GM12878 (cell line): ENCODE results near the gene TMEM209. TPM values are rescaled to one million over a fixed set of nuclear protein-coding genes. Genes with fewer than 3 reads are reported as not detected.

ENCODE experiments used
- ATAC-seq: fragments of 200-7000 bp; cut with Tn5 transposase; 3 replicates; pipeline ENCODE4 v1.9.1; 2020; ENCODE audit warnings: mild to moderate bottlenecking, moderate library complexity
- BruUV-seq: library from RNA; stranded (reverse); fragments of 400-500 nt; replicated peaks from 2 replicates; lab custom pipeline; 2021; lab: Mats Ljungman, UMichigan
- CTCF ChIA-PET: fragments of 300-600 bp; sonication (Branson Sonifier 250); formaldehyde crosslinking; extraction: SDS; loops from one replicate; lab custom pipeline; 2021; ENCODE audit warnings: inconsistent platforms; lab: Yijun Ruan, JAX
- POLR2A ChIA-PET: fragments of 350-600 bp; formaldehyde crosslinking; extraction: SDS; loops from one replicate; lab custom pipeline; 2021; ENCODE audit warnings: inconsistent platforms; lab: Charles Lee
- RAD21 ChIA-PET: fragments of 300-600 bp; sonication (Branson Sonifier 250); formaldehyde crosslinking; loops from one replicate; lab custom pipeline; 2023; ENCODE audit warnings: antibody characterized with exemption; ENCODE audit not compliant: unreplicated experiment; lab: Charles Lee
- SMC1A ChIA-PET: fragments of 300-600 bp; sonication (Branson Sonifier 250); formaldehyde crosslinking; loops from one replicate; lab custom pipeline; 2023; ENCODE audit not compliant: unreplicated experiment, uncharacterized antibody; lab: Charles Lee
- DNase-seq: peaks from one replicate; pipeline ENCODE4 v3.0.0-alpha.2; 2011; ENCODE audit warnings: low read depth, low spot score
- FAIRE-seq: peaks from 3 replicates; lab custom pipeline; 2011; peaks lifted over from hg19 to GRCh38; lab: Jason Lieb, UNC
- H2AFZ ChIP-seq: 2 replicates; pipeline ENCODE4 v1.6.0; 2011; ENCODE audit warnings: low read depth, low read length, control low read depth; ENCODE audit not compliant: control insufficient read depth
- H3K27ac ChIP-seq: 2 replicates; pipeline ENCODE4 v1.5.1; 2011; ENCODE audit warnings: control low read depth; ENCODE audit not compliant: control insufficient read depth, insufficient read depth
- H3K27me3 ChIP-seq, 2 experiments: replicated peaks in 1 of 2; 2 replicates each; pipeline versions ENCODE4 v1.6.0 to v1.6.1; 2011; ENCODE audit warnings: low read length in 1 of 2; ENCODE audit not compliant: control insufficient read depth in 2 of 2, insufficient read depth in 2 of 2
- H3K36me3 ChIP-seq, 2 experiments: 2 replicates each; pipeline ENCODE4 v1.5.1; 2011; ENCODE audit warnings: low read length in 1 of 2; ENCODE audit not compliant: control insufficient read depth in 2 of 2, insufficient read depth in 2 of 2
- H3K4me1 ChIP-seq: 2 replicates; pipeline ENCODE4 v1.6.1; 2011; ENCODE audit warnings: mild to moderate bottlenecking, low read length, moderate library complexity, mixed read lengths; ENCODE audit not compliant: control insufficient read depth, insufficient read depth
- H3K4me2 ChIP-seq: 2 replicates; pipeline ENCODE4 v1.6.0; 2011; ENCODE audit warnings: control low read depth; ENCODE audit not compliant: control insufficient read depth, insufficient read depth
- H3K4me3 ChIP-seq: fragments of 200-600 bp; sonication (generic); 2 replicates; pipeline ENCODE4 v1.5.1; 2016
- H3K79me2 ChIP-seq: 2 replicates; pipeline ENCODE4 v1.6.0; 2011; ENCODE audit warnings: low read length; ENCODE audit not compliant: control insufficient read depth, insufficient read depth
- H3K9ac ChIP-seq: 2 replicates; pipeline ENCODE4 v1.8.0; 2011; ENCODE audit warnings: low read length, control low read depth, mixed read lengths; ENCODE audit not compliant: control insufficient read depth, insufficient read depth
- H3K9me3 ChIP-seq: replicated peaks from 3 replicates; pipeline ENCODE4 v1.5.1; 2011; ENCODE audit warnings: mild to moderate bottlenecking, low read length; ENCODE audit not compliant: control insufficient read depth, insufficient read depth
- H4K20me1 ChIP-seq: 2 replicates; pipeline ENCODE4 v1.6.0; 2011; ENCODE audit not compliant: control insufficient read depth, insufficient read depth
- ASH2L ChIP-seq: fragments of 300-600, 200-600 bp; sonication (generic); IDR thresholded peaks from 2 replicates; pipeline ENCODE4 v1.6.1; 2017; ENCODE audit warnings: low read depth, mild to moderate bottlenecking, borderline replicate concordance
- EP300 ChIP-seq, 2 experiments: fragments of 150-350 bp in 1 of 2; IDR thresholded peaks; 2 replicates each; pipeline ENCODE4 v1.6.1; 2011 to 2012; ENCODE audit warnings: low read depth in 2 of 2, low read length in 2 of 2, borderline replicate concordance in 1 of 2, improper control_type of control experiment in 1 of 2, inconsistent platforms in 1 of 2; ENCODE audit not compliant: control insufficient read depth in 1 of 2
- HCFC1 ChIP-seq: fragments of 150-350 bp; IDR thresholded peaks from 2 replicates; pipeline ENCODE4 v1.6.1; 2014; ENCODE audit warnings: low read length
- JUND ChIP-seq: IDR thresholded peaks from 2 replicates; pipeline ENCODE4 v1.6.1; 2012; ENCODE audit warnings: low read depth, mild to moderate bottlenecking, low read length, improper control_type of control experiment, moderate library complexity
- MEF2B ChIP-seq: fragments of 450-650 bp; IDR thresholded peaks from 2 replicates; pipeline ENCODE4 v1.6.1; 2018; ENCODE audit warnings: mild to moderate bottlenecking, moderate library complexity; ENCODE audit not compliant: partially characterized antibody, poor library complexity, severe bottlenecking
- MYC ChIP-seq: IDR thresholded peaks from 2 replicates; pipeline ENCODE4 v1.6.1; 2011; ENCODE audit warnings: mild to moderate bottlenecking, low read length, moderate library complexity, inconsistent platforms; ENCODE audit not compliant: insufficient read depth, insufficient replicate concordance, insufficient read length, severe bottlenecking
- NFYB ChIP-seq: IDR thresholded peaks from 2 replicates; pipeline ENCODE4 v1.6.1; 2011; ENCODE audit warnings: low read depth, mild to moderate bottlenecking, low read length, improper control_type of control experiment, moderate library complexity; ENCODE audit not compliant: insufficient read depth
- NR2C1 ChIP-seq: fragments of 450-650 bp; IDR thresholded peaks from 2 replicates; pipeline ENCODE4 v1.6.1; 2017; ENCODE audit warnings: antibody characterized with exemption, mild to moderate bottlenecking, moderate library complexity
- POLR2AphosphoS2 ChIP-seq: IDR thresholded peaks from 2 replicates; pipeline ENCODE4 v1.6.1; 2011; ENCODE audit warnings: low read depth, mild to moderate bottlenecking, low read length, improper control_type of control experiment, moderate library complexity
- SMAD1 ChIP-seq: fragments of 450-650 bp; IDR thresholded peaks from 2 replicates; pipeline ENCODE4 v1.6.1; 2018; ENCODE audit warnings: mild to moderate bottlenecking, low read depth; ENCODE audit not compliant: partially characterized antibody
- SPI1 ChIP-seq: IDR thresholded peaks from 2 replicates; pipeline ENCODE4 v1.6.1; 2011; ENCODE audit warnings: low read depth, mild to moderate bottlenecking, low read length, moderate library complexity, borderline replicate concordance; ENCODE audit not compliant: insufficient read depth
- ZNF24 ChIP-seq: fragments of 450-650 bp; IDR thresholded peaks from 2 replicates; pipeline ENCODE4 v1.6.1; 2017; ENCODE audit warnings: antibody characterized with exemption, mild to moderate bottlenecking
- WGBS: methylation state at CpG from one replicate; pipeline ENCODE4 v1.1.6; 2016; ENCODE audit warnings: low lambda C conversion rate; ENCODE audit not compliant: insufficient replicate concordance, insufficient coverage; ENCODE audit errors: missing lambda C conversion rate; 5-methylcytosine and 5-hydroxymethylcytosine counted together
- in situ Hi-C: fragments of 300-500 bp; cut with MboI; formaldehyde crosslinking; loops from 9 replicates; pipeline ENCODE4 v1.14.3; 2018; ENCODE audit warnings: mixed read lengths
- intact Hi-C: fragments of 100-400 bp; cut with micrococcal nuclease; formaldehyde crosslinking; loops from one replicate; pipeline ENCODE4 v1.14.2; 2022; ENCODE audit not compliant: unreplicated experiment
- polyA plus RNA-seq, 11 experiments: library from polyadenylated mRNA; depleted of rRNA in 4 of 11; unstranded in 6 of 11; stranded (reverse) in 5 of 11; fragments of >200 nt; fragmentation: Nextera tagmentation in 4 of 11; fragmentation: Illumina TruSeq in 1 of 11; extraction: Ambion mirVana in 4 of 11; extraction: Trizol in 1 of 11; gene quantifications; 1 replicate in 1 of 11; 2 replicates in 10 of 11; pipeline versions ENCODE4 v1.2.1 to v1.2.3, GENCODE V29; 2011 to 2016; ENCODE audit warnings: inconsistent platforms in 2 of 11, missing spikeins in 2 of 11, low read depth in 1 of 11
- total RNA-seq, 4 experiments: library from RNA; depleted of rRNA in 3 of 4; stranded (reverse); fragments of >200 nt in 3 of 4; fragmentation: Illumina TruSeq in 1 of 4; extraction: Trizol in 1 of 4; gene quantifications; 2 replicates each; pipeline versions ENCODE4 v1.2.1 to v1.2.3, GENCODE V29; 2013 to 2021

The TMEM209 gene
- total and polyA plus RNA-seq, 10 of the 15 experiments (the other 5 are each of a cell fraction or from before 2014, with no cell fraction given): 22.1 to 41.2 (median 35.1) TPM

- Histone ChIP-seq H3K9ac (no peak overlapping the region), H3K4me1 (no peaks in the 10 kb centered on the region; the same call in 1 of the 2 replicates), H3K4me3 (no peak overlapping the region), H3K4me2 (no peak overlapping the region), H3K27ac (no peak overlapping the region), H3K79me2 (no peaks in the 10 kb centered on the region), H4K20me1 (no peaks in the 10 kb centered on the region), H3K27me3 (no peaks in the 10 kb centered on the region), H3K36me3 (peaks cover 0 to 8% of the 10 kb centered on the region in 2 experiments; a peak in 3 of 4 replicates), H3K9me3 (no peaks in the 10 kb centered on the region), H2AFZ (no peak overlapping the region)
- FAIRE-seq: no peak
- no peak for ATAC-seq
- SMC1A ChIA-PET: interaction anchor here (0.6 to 1.6 kb wide), 3 partner anchors 63 to 1429 kb away, joined by 3 read pairs; no protein-coding TSS in a partner anchor
- RAD21 ChIA-PET: no interaction called here
- in situ Hi-C loops (no loop called here), intact Hi-C loops (no loop called here)
- POLR2A ChIA-PET: interaction anchor here (0.6 kb wide), 1 partner anchor 76 kb away, joined by 3 read pairs; no protein-coding TSS in a partner anchor
- no TSS peak for BruUV-seq
- CTCF ChIA-PET: interaction anchor here (1.1 kb wide), 1 partner anchor 72 kb away, joined by 4 read pairs; no protein-coding TSS in a partner anchor
- WGBS: 94% methylated on average over 10 of the region's 10 CpGs
- no peak for DNase-seq
- no peak for TF ChIP-seq ASH2L
- no peak for TF ChIP-seq HCFC1
- no peak for TF ChIP-seq ZNF24
- TF ChIP-seq EP300 (IDR thresholded peaks at IDR 0.05; ENCODE audit: borderline replicate concordance in 1 of 2, control insufficient read depth in 1 of 2, low read depth in 2 of 2, low read length in 2 of 2): no peak
- TF ChIP-seq POLR2AphosphoS2: no peak
- TF ChIP-seq SPI1: no peak
- TF ChIP-seq SMAD1: no peak
- no peak for TF ChIP-seq NFYB
- no peak for TF ChIP-seq MYC
- no peak for TF ChIP-seq JUND
- TF ChIP-seq MEF2B: no peak
- TF ChIP-seq NR2C1: no peak
Measured at GRCh38 chr7:130135208-130136205, 69.7 kb downstream of the TMEM209 start.
